ENCODE data around the gene SCARB2. TPM values are rescaled to one million over a fixed set of nuclear protein-coding genes. Genes with fewer than 3 reads are reported as not detected.

Gene SCARB2
- total RNA-seq, 1 donor from 2014 or later, result 330 TPM

GRCh38 chr4:76197031-76197743 lies 16.4 kb downstream of the SCARB2 start:
- Mint-ChIP-seq H3K4me3 (ENCODE audit: unreplicated experiment) (peak overlapping the region; percentile 77), H3K27me3 (ENCODE audit: unreplicated experiment) (peaks cover 10% of the 10 kb centered on the region), H3K27ac (ENCODE audit: unreplicated experiment) (peak overlapping the region; percentile 98), H3K36me3 (ENCODE audit: unreplicated experiment) (peaks cover 13% of the 10 kb centered on the region), H3K4me1 (ENCODE audit: low read depth, unreplicated experiment) (peaks cover 39% of the 10 kb centered on the region), H3K9me3 (ENCODE audit: unreplicated experiment) (peaks cover 11% of the 10 kb centered on the region)
- DNase-seq, result no peak
- TF ChIP-seq, protein P1, sequence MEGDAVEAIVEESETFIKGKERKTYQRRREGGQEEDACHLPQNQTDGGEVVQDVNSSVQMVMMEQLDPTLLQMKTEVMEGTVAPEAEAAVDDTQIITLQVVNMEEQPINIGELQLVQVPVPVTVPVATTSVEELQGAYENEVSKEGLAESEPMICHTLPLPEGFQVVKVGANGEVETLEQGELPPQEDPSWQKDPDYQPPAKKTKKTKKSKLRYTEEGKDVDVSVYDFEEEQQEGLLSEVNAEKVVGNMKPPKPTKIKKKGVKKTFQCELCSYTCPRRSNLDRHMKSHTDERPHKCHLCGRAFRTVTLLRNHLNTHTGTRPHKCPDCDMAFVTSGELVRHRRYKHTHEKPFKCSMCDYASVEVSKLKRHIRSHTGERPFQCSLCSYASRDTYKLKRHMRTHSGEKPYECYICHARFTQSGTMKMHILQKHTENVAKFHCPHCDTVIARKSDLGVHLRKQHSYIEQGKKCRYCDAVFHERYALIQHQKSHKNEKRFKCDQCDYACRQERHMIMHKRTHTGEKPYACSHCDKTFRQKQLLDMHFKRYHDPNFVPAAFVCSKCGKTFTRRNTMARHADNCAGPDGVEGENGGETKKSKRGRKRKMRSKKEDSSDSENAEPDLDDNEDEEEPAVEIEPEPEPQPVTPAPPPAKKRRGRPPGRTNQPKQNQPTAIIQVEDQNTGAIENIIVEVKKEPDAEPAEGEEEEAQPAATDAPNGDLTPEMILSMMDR (IDR thresholded peaks at IDR 0.05; ENCODE audit: partially characterized antibody, unreplicated experiment), result no peak

- Mint-ChIP-seq H3K4me1 (ENCODE audit: low read depth, unreplicated experiment) (peaks cover 36% of the 10 kb centered on the region), H3K27me3 (ENCODE audit: unreplicated experiment) (peaks cover 10% of the 10 kb centered on the region), H3K4me3 (ENCODE audit: unreplicated experiment) (no peak overlapping the region), H3K27ac (ENCODE audit: unreplicated experiment) (peak overlapping the region; percentile 98), H3K9me3 (ENCODE audit: unreplicated experiment) (peaks cover 11% of the 10 kb centered on the region), H3K36me3 (ENCODE audit: unreplicated experiment) (peaks cover 19% of the 10 kb centered on the region)
- TF ChIP-seq, protein P1 (IDR thresholded peaks at IDR 0.05; ENCODE audit: partially characterized antibody, unreplicated experiment), result no peak
- no peak for DNase-seq
These were observed 17.2 kb downstream of the SCARB2 start for GRCh38 chr4:76196376-76196775.

- Mint-ChIP-seq H3K27ac (ENCODE audit: unreplicated experiment) (peak overlapping the region; percentile 12), H3K9me3 (ENCODE audit: unreplicated experiment) (peaks cover 6% of the 10 kb centered on the region), H3K27me3 (ENCODE audit: unreplicated experiment) (peaks cover 5% of the 10 kb centered on the region), H3K36me3 (ENCODE audit: unreplicated experiment) (peaks cover 23% of the 10 kb centered on the region), H3K4me1 (ENCODE audit: low read depth, unreplicated experiment) (peaks cover 25% of the 10 kb centered on the region), H3K4me3 (ENCODE audit: unreplicated experiment) (no peak overlapping the region)
- DNase-seq, result no peak
- TF ChIP-seq, protein P1 (IDR thresholded peaks at IDR 0.05; ENCODE audit: partially characterized antibody, unreplicated experiment), result no peak
These were observed 18.3 kb downstream of the SCARB2 start for GRCh38 chr4:76195326-76195725.

- H3K36me3 Mint-ChIP-seq (ENCODE audit: unreplicated experiment), result peaks cover 23% of the 10 kb centered on the region
- no peak overlapping the region for H3K27ac Mint-ChIP-seq (ENCODE audit: unreplicated experiment)
- H3K27me3 Mint-ChIP-seq (ENCODE audit: unreplicated experiment), result peaks cover 5% of the 10 kb centered on the region
- H3K4me3 Mint-ChIP-seq (ENCODE audit: unreplicated experiment), result no peak overlapping the region
- DNase-seq, result no peak
- TF ChIP-seq, protein P1 (IDR thresholded peaks at IDR 0.05; ENCODE audit: partially characterized antibody, unreplicated experiment), result no peak
- H3K9me3 Mint-ChIP-seq (ENCODE audit: unreplicated experiment), result peaks cover 6% of the 10 kb centered on the region
- peaks cover 15% of the 10 kb centered on the region for H3K4me1 Mint-ChIP-seq (ENCODE audit: low read depth, unreplicated experiment)
These were observed 19.3 kb downstream of the SCARB2 start for GRCh38 chr4:76194325-76194724.

GRCh38 chr4:76192236-76192635 lies 21.4 kb downstream of the SCARB2 start:
- Mint-ChIP-seq H3K27me3 (ENCODE audit: unreplicated experiment) (peaks cover 5% of the 10 kb centered on the region), H3K4me3 (ENCODE audit: unreplicated experiment) (no peak overlapping the region), H3K36me3 (ENCODE audit: unreplicated experiment) (peaks cover 23% of the 10 kb centered on the region), H3K27ac (ENCODE audit: unreplicated experiment) (no peak overlapping the region), H3K4me1 (ENCODE audit: low read depth, unreplicated experiment) (peaks cover 7% of the 10 kb centered on the region), H3K9me3 (ENCODE audit: unreplicated experiment) (no peaks in the 10 kb centered on the region)
- TF ChIP-seq, protein P1 (IDR thresholded peaks at IDR 0.05; ENCODE audit: partially characterized antibody, unreplicated experiment), result no peak
- no peak for DNase-seq

Measured in glutamatergic neuron (in vitro differentiated cells).